Islet of Langerhans (tissue), 1 donor: Measurements from ENCODE around the gene GRB7.
"Not testable (repeated sequence)": the region's sequence is repeated elsewhere in the genome, so short reads cannot be mapped to it uniquely, and the experiment has no call there.

Source experiments
- FAIRE-seq: peaks from one replicate; lab custom pipeline; 2011; peaks lifted over from hg19 to GRCh38; lab: Jason Lieb, UNC

The GRB7 gene

DNA sequence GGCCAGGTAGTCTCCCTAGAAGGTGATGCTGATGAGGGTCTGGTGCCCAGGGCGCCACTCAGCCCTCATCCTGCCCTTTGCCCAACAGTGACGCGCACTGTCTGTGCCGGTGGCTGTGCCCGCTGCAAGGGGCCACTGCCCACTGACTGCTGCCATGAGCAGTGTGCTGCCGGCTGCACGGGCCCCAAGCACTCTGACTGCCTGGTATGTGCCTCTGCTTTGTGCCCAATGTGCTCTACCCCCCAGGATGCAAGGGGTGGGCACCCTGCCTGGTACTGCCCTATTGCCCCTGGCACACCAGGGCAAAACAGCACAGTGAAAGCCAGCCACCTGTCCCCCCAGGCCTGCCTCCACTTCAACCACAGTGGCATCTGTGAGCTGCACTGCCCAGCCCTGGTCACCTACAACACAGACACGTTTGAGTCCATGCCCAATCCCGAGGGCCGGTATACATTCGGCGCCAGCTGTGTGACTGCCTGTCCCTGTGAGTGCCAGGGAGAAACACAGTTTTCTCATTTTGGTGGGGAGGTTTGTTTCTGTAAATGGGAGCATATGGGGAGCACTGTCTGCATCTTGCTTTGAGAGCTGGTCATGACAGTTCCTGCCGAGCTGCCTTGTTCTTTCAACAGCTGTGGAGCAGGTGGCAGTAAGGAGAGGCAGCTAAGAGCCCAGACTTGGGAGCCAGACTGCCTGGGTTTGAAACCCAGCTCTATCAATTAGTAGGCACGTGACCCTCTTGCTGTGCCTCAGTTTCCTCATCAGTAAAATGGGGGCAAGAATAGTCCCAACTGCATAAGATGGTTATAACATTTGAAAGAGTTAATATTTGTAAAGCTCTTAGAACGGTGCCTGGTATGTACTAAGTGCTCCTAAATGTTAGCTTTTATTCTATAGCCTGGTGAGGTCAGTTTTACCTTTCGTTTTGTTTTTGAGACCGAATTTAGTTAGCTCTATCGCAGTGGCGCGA is 27.5 kb upstream of the GRB7 start:
- no peak for FAIRE-seq

DNA sequence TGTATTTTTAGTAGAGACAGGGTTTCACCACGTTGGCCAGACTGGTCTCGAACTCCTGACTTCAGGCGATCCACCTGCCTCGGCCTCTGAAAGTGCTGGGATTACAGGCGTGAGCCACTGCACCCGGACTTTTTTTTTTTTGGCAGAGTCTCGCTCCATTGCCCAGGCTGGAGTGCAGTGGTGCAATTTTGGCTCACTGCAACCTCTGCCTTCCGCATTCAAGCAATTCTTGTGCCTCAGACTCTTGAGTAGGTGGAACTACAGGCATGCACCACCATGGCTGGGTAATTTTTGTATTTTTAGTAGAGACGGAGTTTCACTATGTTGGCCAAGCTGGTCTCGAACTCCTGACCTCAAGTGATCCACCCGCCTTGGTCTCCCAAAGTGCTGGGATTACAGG is 26.7 kb upstream of the GRB7 start:
- not testable (repeated sequence) for FAIRE-seq

DNA sequence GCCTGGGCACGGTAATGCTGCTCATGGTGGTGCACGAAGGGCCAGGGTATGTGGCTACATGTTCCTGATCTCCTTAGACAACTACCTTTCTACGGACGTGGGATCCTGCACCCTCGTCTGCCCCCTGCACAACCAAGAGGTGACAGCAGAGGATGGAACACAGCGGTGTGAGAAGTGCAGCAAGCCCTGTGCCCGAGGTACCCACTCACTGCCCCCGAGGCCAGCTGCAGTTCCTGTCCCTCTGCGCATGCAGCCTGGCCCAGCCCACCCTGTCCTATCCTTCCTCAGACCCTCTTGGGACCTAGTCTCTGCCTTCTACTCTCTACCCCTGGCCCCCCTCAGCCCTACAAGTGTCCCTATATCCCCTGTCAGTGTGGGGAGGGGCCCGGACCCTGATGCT is 25.9 kb upstream of the GRB7 start:
- no peak for FAIRE-seq

DNA sequence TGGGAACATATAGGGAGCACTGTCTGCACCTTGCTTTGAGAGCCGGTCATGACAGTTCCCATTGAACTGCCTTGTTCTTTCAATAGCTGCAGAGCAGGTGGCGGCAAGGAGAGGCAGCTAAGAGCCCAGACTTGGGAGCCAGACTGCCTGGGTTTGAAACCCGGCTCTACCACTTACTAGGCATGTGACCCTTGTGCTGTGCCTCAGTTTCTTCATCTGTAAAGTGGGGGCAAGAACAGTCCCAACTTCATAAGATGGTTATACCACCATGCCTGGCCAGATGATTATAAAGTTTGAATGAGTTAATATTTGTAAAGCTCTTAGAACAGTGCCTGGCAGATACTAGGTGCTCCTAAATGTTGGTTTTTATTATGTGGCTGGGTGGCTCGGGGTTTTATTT is 23.5 kb upstream of the GRB7 start:
- no peak for FAIRE-seq

DNA sequence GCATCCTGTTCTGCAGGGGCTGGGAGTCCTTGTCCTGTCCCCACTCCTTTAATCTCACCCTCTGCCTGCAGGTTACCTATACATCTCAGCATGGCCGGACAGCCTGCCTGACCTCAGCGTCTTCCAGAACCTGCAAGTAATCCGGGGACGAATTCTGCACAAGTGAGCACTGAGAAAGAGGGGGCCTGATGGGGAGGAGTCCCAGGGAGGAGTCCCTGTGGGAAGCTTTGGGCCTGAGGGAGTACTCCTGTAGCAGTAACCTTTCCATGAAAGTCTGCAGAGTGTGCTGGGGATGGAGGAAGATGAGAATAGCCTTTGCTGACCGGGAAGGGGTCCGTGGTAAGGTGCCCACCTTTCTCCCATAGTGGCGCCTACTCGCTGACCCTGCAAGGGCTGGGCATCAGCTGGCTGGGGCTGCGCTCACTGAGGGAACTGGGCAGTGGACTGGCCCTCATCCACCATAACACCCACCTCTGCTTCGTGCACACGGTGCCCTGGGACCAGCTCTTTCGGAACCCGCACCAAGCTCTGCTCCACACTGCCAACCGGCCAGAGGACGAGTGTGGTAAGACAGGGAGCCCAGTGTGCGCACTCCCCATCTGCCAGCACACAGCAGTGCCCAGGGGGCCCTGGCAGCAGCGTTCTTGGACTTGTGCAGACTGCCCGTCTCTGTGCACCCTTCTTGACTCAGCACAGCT is 22.2 kb upstream of the GRB7 start:
- FAIRE-seq, result no peak

DNA sequence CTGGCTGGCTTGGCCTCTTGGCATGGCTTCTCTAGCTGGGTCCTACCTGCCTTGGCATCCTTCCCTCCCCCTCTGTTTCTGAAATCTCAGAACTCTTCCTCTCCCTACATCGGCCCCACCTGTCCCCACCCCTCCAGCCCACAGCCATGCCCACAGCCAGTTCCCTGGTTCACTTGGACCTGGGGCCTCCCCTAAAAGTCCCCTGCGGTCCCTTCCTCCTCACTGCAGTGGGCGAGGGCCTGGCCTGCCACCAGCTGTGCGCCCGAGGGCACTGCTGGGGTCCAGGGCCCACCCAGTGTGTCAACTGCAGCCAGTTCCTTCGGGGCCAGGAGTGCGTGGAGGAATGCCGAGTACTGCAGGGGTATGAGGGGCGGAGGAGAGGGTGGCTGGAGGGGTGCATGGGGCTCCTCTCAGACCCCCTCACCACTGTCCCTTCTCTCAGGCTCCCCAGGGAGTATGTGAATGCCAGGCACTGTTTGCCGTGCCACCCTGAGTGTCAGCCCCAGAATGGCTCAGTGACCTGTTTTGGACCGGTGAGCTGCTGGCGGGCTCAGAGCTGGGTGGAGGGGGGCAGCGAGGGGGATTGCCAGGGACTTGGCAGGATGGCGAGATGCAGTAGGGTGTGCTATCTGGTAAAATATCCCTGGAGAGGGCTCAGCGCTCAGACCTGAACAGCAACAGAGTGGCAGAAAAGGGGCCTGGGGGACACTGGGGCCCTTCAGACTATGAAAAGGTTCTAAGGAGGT is 21.5 kb upstream of the GRB7 start:
- FAIRE-seq, result no peak

DNA sequence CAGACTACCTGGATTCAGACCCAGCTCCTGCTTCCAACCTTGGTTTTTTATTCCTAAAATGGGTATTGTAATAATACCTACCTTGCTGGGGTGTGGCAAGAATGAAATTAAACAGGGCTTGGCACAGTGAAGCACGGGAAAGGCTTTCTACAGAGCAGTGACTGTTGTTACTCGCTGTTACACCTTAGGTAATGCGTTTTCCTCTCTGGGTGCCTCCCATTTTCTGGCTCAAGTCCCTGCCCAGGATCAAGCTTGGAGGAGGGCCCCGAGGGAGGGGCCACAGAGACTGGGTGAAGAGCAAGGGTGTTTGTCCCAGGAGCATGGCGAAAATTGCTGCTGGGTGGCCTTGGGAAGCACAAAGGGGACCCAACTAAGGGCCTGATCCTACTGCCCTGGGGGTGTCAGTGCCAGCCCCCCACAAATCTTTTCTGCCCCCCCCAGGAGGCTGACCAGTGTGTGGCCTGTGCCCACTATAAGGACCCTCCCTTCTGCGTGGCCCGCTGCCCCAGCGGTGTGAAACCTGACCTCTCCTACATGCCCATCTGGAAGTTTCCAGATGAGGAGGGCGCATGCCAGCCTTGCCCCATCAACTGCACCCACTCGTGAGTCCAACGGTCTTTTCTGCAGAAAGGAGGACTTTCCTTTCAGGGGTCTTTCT is 20.7 kb upstream of the GRB7 start:
- FAIRE-seq, result no peak

DNA sequence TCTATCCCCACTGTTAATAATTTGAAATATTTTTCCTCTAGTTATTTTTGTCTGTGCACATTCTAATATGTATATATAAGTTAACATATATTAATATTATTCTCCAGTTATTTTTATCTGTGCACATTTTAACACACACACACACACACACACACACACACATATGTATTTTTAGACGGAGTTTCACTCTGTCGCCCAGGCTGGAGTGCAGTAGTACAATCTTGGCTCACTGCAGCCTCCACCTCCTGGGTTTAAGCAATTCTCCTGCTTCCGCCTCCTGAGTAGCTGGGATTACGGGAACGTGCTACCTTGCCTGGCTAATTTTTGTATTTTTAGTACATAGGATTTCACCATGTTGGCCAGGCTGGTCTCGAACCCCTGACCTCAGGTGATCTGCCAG is 20.1 kb upstream of the GRB7 start:
- no peak for FAIRE-seq

DNA sequence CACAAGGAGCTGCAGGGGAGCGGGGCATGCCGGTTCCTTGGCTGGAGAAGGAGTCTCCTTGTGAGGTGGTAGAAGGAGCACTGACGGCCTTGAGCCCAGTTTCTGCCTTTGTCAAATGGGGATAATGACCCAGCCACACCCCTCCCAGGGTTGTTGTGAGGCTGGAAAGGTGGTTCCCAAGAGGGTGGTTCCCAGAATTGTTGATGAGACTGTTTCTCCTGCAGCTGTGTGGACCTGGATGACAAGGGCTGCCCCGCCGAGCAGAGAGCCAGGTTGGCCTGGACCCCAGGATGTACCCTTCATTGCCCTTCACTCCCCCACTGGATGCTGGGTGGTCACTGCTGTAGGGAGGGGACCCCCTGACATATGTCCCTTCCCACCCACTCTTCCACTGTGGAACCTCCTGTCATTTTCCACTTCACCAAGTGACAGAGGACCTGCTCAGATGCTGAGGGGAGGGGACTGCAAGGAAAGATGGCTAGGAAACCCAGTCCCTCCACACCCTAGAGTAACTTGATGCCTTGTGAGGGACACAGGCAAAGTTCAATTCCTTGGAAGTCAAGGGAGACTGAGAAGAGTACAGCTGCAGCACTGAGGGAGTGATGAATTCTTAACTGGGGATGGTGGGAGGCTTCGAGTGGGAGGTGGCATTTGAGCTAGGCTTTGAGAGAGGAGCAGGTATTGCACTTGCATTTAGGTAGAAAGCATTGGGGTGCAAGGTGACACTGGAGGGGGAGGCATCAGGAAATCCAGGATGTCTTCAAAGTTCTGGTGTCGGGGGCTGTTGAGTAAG is 18.0 kb upstream of the GRB7 start:
- FAIRE-seq, result no peak

DNA sequence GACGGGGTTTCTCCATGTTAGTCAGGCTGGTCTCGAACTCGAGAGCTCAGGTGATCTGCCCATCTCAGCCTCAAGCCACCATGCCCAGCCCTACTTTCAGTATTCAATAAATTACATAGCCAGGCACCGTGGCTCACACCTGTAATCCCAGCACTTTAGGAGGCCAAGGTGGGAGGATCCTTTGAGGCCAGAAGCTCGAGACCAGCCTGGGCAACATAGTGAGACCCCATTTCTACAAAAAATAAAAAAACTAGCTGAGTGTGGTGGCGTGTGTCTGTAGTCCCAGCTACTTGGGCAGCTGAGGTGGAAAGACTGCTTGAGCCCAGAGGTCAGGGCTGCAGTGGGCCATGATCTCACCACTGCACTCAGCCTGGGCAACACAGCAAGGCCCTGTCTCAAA is 15.6 kb upstream of the GRB7 start:
- FAIRE-seq, result no peak

DNA sequence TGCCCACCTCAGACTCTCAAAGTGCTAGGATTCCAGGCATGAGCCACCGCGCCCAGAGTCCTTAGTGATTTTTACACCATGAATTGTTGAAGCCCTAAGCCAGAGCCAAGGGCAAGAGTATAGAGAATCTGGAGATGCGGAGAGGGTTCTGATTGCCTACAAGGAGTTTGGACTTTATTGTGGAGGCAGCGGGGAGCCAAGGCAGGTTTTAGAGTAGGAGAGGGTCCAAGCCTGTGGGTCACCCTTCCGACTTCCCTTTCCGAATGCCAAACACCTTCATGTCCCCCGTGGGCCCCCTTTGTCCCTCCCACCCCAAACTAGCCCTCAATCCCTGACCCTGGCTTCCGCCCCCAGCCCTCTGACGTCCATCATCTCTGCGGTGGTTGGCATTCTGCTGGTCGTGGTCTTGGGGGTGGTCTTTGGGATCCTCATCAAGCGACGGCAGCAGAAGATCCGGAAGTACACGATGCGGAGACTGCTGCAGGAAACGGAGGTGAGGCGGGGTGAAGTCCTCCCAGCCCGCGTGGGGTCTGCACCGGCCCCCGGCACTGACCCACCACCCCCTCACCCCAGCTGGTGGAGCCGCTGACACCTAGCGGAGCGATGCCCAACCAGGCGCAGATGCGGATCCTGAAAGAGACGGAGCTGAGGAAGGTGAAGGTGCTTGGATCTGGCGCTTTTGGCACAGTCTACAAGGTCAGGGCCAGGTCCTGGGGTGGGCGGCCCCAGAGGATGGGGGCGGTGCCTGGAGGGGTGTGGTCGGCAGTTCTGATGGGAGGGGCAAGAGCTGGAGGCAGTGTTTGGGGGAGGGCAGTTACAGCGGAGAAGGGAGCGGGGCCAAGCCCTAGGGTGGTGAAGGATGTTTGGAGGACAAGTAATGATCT is 14.5 kb upstream of the GRB7 start:
- FAIRE-seq, result no peak

DNA sequence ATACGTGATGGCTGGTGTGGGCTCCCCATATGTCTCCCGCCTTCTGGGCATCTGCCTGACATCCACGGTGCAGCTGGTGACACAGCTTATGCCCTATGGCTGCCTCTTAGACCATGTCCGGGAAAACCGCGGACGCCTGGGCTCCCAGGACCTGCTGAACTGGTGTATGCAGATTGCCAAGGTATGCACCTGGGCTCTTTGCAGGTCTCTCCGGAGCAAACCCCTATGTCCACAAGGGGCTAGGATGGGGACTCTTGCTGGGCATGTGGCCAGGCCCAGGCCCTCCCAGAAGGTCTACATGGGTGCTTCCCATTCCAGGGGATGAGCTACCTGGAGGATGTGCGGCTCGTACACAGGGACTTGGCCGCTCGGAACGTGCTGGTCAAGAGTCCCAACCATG is 13.0 kb upstream of the GRB7 start:
- FAIRE-seq, result no peak

DNA sequence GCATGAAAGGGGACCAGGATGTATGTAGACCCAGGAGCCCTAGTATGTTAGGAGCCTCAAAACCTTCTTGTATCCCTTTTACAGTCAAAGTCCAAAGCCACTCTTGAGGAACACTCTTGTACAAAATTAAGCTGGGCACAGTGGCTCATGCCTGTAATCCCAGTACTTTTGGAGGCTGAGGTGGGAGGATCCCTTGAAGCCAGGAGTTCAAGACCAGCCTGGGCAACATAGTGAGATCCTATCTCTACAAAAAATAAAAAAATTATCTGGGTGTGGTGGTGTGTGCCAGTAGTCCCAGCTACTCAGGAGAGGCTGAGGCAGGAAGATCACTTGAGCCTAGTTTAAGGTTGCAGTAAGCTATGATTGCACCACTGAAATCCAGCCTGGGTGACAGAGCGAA is 11.8 kb upstream of the GRB7 start:
- not testable (repeated sequence) for FAIRE-seq

DNA sequence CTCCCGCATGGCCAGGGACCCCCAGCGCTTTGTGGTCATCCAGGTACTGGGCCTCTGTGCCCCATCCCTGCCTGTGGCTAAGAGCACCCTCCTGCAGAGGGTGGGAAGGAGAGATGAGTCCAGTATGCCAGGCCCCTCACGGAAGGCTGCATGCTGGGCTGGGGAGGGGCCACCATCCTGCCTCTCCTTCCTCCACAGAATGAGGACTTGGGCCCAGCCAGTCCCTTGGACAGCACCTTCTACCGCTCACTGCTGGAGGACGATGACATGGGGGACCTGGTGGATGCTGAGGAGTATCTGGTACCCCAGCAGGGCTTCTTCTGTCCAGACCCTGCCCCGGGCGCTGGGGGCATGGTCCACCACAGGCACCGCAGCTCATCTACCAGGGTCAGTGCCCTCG is 11.1 kb upstream of the GRB7 start:
- FAIRE-seq, result no peak

DNA sequence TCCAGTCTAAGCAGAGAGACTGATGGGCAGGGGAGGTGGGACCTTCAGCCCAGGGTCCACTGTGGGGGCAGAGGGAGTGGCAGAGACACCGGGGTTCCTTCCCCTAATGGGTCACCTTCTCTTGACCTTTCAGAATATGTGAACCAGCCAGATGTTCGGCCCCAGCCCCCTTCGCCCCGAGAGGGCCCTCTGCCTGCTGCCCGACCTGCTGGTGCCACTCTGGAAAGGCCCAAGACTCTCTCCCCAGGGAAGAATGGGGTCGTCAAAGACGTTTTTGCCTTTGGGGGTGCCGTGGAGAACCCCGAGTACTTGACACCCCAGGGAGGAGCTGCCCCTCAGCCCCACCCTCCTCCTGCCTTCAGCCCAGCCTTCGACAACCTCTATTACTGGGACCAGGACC is 10.2 kb upstream of the GRB7 start:
- no peak for FAIRE-seq

DNA sequence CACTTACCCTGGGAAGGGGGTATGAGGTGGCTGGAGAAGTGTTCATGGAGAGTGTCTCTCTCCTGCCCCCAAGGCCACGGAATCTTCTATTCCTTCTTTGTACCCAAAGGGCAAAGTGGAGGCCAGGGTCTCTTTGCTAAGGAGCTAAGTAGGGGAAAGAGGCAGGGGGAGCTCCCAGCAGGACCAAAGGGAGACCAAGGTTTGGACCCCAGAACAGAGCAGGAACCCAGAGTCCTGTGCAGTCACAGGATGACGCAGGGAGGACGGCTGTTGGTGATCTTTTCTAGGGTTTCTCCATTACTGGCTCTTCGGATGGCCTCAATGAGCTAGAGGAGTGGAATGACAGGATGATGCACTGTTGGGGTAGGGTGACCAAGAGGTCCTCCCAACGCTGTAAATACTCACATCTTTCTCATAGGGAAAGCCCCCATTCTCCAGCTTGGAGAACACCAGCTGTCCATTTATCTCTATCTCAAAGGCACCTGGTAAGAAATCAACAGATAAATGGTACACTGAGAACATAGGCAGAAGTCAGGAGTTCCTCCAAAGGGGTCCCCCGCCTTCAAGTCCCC is 8.4 kb upstream of the GRB7 start:
- no peak for FAIRE-seq

DNA sequence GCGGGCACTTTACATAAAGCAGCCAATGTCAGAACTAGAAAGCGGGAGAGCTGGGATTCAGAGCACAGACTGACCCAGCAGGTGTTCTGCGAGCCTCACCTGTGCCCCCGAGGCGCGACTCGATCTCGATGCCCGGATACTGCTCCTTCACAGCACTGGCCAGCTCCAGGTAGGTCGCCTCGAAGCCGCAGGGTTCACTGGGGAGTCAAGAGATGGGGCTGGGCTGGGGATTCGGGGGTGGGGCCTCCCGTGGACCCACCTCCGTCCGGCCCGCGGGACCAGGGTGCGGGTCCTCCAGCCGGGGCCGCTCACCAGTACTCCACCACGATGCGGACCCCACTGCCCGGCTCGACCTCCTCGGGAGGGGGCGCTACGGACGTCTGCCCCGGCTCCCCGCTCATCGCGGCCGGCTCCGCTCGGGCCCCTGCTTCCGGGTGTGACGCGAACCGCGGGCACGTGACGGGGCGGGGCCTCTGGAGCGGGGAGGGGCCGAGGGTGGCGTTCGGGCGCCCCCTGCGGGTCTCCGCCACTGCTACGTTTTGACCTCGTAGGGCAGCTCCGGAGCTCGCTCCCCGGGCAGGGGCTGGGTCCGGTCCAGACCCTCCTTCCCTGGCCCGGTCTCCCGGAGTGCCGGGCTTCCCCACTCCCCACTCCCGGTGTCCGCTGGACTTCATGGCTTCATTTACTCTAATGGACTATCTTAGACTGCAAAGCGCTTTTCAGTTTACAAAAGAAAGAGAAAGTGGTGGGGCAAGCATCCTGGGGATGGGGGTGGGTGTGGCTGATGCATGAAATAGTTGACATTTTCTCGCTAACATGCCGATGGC is 7.4 kb upstream of the GRB7 start, which contains the start of gene MIEN1:
Gene MIEN1, minus strand, starts transcription at position 438 of the 827 bp plus-strand sequence. Its CDS starts 37 bp downstream, at position 401.
- FAIRE-seq, result no peak

DNA sequence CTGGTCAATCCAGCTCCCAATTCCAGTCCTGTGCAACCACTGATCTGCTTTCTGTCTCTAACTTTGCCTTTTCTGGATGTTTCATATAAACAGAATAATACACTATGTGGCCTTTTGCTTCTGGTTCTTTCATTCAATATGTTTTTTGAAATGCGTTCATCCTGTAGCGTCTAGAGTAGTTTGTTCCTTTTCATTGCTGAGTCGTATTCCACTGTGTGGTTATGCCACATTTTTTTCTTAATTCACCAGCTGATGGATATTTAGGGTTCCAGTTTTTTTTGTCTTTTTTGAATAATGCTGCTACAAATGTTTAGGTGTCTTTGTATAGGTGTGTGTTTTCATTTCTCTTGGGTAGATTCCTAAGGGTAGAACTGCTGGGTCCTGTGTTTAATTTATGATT is 5.2 kb upstream of the GRB7 start:
- no peak for FAIRE-seq

DNA sequence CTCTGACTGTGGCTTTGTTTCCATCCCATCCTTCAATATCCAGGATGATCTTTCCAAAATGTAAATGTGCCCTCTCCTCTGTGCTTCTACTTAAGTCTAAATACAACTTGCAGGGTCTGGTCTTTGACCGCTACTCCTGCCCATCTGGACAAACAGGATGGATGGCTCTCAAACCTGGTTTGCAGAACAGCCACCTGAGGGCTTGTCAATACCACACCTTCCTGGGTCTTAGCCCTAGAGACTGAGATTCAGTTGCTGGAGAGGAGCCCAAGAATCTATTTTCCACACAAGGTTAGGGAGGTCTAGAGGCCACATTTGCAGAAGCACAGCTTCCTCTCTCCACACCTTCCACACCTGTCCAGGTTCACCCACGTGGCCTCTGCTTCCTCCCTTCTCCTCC is 1.9 kb upstream of the GRB7 start:
- FAIRE-seq, result no peak
